Retinal pigment epithelial cell (primary cell): Measurements from ENCODE around the gene TEX29.

Experiments used
- DNase-seq: peaks from one replicate; pipeline ENCODE4 v3.0.0-alpha.2; 2010; ENCODE audit warnings: low read depth
- H3K4me3 ChIP-seq: 2 replicates; pipeline ENCODE4 v1.5.1; 2011; ENCODE audit warnings: mild to moderate bottlenecking, low read length, control low read depth, moderate library complexity
- CTCF ChIP-seq: conservative IDR thresholded peaks from 2 replicates; pipeline ENCODE4 v1.5.1; 2011; ENCODE audit warnings: low read depth, low read length, control low read depth, inconsistent platforms

Gene TEX29

GRCh38 chr13:111283457-111283856, 37.0 kb upstream of the TEX29 start:
- TF ChIP-seq CTCF: no peak
- DNase-seq: no peak
- H3K4me3 ChIP-seq: no peak overlapping the region

GRCh38 chr13:111283991-111284390, 36.5 kb upstream of the TEX29 start:
- TF ChIP-seq CTCF: no peak
- no peak for DNase-seq
- H3K4me3 ChIP-seq: no peak overlapping the region

- no peak for TF ChIP-seq CTCF
- H3K4me3 ChIP-seq: no peak overlapping the region
- DNase-seq: no peak
These were observed 35.9 kb upstream of the TEX29 start for GRCh38 chr13:111284565-111284964.

- TF ChIP-seq CTCF: no peak
- no peak overlapping the region for H3K4me3 ChIP-seq
These were observed 34.3 kb upstream of the TEX29 start for GRCh38 chr13:111286162-111286561.

GRCh38 chr13:111286749-111287148, 33.7 kb upstream of the TEX29 start:
- TF ChIP-seq CTCF: no peak
- no peak for DNase-seq
- no peak overlapping the region for H3K4me3 ChIP-seq

More at GRCh38 chr13:111286162-111286561, 34.3 kb upstream of the TEX29 start:
- DNase-seq: no peak

GRCh38 chr13:111287201-111287600, 33.2 kb upstream of the TEX29 start:
- no peak for DNase-seq
- H3K4me3 ChIP-seq: no peak overlapping the region
- TF ChIP-seq CTCF: no peak

DNA sequence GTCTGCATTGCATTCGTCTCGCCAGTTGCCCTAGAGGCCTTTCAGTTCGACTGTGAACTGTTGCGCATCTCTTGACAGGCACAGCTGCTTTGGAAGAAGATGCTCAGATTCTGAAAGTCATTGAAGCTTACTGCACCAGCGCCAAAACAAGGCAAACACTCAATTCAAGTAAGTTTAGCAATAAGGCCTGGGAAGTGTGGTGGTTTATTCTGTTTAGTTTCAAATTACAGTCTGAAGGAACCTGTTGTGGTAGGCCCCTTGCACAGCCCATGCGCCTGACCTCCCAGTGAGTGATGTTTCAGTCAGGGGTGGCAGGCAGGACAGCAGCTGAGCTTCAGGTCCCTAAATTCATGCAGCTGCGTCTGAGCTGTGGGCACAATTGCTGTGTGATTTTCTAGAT, 32.2 kb upstream of the TEX29 start:
- no peak overlapping the region for H3K4me3 ChIP-seq
- TF ChIP-seq CTCF: no peak
- DNase-seq: no peak
